Suprapubic skin (tissue), 3 donors: Measurements from ENCODE around the gene NELFE.

Experiments used
- EP300 ChIP-seq: sonication (generic); formaldehyde crosslinking; IDR thresholded peaks from one replicate; pipeline ENCODE4 v1.6.1; 2017; ENCODE audit warnings: antibody characterized with exemption
- POLR2A ChIP-seq, 2 donors: fragments of 450-650 bp; IDR thresholded peaks; one replicate each; pipeline ENCODE4 v1.6.1; 2017; ENCODE audit warnings: antibody characterized with exemption in 2 of 2, mild to moderate bottlenecking in 2 of 2, moderate library complexity in 2 of 2
- TF ChIP-seq, protein P1 (sequence below), 2 donors: fragments of 200-600 bp in 1 of 2; fragments of 450-650 bp in 1 of 2; sonication (generic) in 1 of 2; IDR thresholded peaks; one replicate each; pipeline ENCODE4 v1.5.1; 2016 to 2019; ENCODE audit warnings: antibody characterized with exemption in 2 of 2, mild to moderate bottlenecking in 1 of 2, moderate library complexity in 1 of 2

DNA sequence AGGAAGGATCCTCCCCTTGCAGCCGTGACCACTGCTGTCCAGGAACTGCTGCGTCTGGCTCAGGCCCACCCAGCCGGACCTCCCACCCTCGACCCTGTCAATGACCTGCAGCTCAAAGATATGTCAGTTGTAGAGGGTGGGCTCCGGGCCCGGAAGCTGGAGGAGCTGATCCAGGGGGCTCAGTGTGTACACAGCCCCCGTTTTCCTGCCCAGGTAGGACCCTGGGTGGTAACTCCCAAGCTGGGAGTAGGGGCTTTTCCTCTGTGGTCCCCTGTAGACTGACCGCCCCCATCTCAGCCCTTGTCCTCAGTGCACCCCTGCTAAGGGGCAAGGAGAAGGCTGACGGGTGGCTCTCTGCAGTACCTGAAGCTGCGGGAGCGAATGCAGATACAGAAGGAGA, 9.6 kb upstream of the NELFE start:
- TF ChIP-seq POLR2A (IDR thresholded peaks at IDR 0.05) (no peak), EP300 (no peak)
- TF ChIP-seq, protein P1, sequence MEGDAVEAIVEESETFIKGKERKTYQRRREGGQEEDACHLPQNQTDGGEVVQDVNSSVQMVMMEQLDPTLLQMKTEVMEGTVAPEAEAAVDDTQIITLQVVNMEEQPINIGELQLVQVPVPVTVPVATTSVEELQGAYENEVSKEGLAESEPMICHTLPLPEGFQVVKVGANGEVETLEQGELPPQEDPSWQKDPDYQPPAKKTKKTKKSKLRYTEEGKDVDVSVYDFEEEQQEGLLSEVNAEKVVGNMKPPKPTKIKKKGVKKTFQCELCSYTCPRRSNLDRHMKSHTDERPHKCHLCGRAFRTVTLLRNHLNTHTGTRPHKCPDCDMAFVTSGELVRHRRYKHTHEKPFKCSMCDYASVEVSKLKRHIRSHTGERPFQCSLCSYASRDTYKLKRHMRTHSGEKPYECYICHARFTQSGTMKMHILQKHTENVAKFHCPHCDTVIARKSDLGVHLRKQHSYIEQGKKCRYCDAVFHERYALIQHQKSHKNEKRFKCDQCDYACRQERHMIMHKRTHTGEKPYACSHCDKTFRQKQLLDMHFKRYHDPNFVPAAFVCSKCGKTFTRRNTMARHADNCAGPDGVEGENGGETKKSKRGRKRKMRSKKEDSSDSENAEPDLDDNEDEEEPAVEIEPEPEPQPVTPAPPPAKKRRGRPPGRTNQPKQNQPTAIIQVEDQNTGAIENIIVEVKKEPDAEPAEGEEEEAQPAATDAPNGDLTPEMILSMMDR (IDR thresholded peaks at IDR 0.05), result no peak
